Stimulated activated CD8-positive, alpha-beta memory T cell treated with anti-CD3 and anti-CD28 coated beads, Interleukin-15, amount 100 ng/mL, for 4 hours (primary cell): Measurements from ENCODE around the gene KCNH1.
"Not testable (repeated sequence)": the region's sequence is repeated elsewhere in the genome, so short reads cannot be mapped to it uniquely, and the experiment has no call there.

Experiments
- DNase-seq, 2 donors: peaks; one replicate each; pipeline ENCODE4 v3.0.0-alpha.2; 2020; ENCODE audit warnings: low read depth in 2 of 2

The KCNH1 gene

DNA sequence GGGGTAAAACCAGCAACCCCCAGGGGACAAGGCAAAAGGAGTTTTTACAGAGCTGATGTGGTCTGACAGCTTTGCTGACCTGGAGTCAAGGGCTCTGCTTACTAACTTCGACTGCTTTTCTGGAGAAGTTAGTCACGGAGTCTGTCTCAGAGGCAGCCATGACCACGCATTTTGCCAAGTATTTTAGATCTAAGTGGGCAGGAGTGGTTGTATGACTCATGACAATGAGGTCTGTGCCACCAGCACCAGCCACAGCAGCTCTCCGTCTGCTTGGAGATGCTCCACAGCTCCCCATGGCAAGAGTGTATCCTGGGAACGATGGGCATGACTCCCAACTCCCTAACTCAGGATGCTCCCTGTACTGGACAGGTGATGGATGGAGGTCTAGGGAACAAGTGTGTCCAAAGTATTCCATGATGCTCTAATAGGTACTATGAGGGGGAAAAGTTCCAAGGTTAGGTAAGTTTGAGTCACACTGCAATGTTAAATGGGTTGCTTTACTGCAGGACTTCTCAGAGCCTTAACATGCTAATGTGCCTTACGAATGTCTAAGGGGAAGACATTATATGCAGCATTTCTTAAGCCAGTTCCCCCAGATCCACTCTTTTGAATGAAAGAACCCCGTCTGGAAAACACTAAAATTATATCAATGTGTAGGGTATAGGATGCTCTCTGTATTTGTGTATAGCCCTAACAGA lies 446.2 kb downstream of the KCNH1 start:
- DNase-seq = no peak

DNA sequence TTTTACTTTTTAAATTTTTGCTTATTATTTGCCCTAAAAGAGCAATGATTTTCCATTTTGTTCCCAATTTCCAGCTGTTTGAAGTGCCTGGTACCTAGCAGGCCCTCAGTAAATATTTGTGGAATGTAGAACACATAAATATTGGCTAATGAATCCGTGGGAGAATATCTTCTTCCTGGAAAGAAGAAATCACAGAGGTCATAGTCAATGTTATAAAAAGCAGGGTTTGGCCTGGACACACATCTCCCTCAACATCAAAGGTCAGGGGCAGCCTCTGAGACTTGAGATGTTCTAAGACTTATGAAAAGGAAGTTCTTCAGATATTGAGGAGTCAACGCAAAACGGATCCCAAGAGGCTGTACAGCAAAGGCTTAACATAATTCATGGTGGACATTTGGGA lies 447.1 kb downstream of the KCNH1 start:
- no peak for DNase-seq

DNA sequence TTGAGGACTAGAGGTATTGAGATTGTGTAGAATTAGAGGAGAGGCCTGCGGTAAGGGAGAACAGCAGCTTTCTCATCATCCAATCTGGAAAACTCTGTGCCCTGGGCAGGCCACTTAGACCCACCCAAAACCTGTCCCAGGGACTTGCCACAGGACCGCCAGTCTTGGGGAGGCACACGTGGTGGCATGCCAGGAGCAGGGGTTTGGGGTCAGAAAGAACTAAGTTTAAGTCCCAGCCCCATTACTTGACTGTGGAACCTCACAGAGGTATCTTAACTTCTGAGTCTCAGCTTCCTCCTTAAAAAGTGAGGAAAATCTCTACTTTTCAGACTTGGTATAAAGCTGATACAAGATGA lies 448.7 kb downstream of the KCNH1 start:
- DNase-seq = no peak

DNA sequence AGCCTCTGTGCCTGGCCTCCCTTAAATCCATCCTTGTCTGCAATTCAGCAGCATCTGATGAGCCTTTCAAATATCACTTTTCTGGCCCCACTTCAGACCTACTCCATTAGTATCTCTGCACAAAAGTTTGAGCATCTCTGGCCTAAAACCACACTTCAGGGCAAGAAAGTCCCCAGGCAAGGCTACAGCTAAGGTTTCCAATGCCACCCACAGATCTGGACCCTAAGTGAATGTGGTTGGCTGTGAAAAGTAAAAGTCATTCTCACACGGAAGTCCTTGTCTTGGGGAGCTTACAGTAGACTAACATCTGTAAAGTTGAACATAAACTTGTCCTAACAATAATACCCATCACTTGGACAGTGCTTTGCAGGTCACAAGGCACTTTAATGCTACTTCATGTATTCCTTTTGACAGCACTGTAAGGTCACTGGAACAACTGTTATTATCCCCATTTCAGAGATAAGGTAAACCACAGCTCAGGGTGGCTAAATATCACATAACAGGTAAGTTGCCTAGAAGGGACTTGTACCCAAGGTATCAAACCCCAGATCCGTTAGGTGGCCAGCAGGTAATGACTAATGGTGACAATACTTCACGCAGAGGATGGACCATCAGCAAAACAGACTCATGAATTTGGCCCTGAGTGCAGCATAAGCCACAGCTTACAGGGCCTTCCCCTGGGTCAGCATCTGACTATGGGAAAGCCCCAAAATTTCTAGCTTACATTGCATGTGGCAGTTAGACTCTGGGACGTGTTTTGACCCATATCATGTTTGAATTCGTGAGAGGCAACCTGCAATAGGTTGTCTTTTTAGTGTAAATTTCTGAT lies 449.3 kb downstream of the KCNH1 start:
- DNase-seq = no peak

DNA sequence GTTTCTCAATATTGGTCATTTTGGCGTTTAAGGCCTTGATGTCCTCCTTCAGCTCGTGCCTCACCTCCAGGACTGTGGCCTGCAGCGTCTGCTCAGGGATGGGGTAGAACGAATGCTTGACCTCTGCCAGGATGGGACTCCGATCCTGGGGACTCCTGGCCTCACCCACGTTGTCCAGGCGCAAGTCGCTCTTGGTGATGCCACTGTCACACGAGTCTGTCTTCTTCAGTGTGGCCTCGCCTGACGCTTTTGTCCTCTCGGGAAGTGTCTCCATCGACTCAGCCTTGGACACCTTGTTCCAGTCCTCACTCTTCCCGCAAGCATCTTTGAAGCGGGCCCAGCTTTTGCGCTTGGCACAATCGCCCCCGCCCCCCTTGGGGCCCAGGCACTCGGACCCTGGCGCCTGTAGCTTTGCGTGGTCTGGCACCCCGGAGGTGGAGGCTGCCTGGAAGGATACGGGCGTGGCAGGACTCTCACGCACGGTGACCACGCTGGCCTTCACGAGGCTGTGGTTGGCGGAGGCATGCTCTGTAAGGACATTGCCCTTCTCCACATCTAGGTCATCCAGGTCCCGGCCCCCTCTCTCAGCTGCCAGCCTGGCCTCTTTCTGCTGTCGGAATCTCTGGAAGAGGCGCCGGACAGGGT lies 450.4 kb downstream of the KCNH1 start:
- DNase-seq = no peak

DNA sequence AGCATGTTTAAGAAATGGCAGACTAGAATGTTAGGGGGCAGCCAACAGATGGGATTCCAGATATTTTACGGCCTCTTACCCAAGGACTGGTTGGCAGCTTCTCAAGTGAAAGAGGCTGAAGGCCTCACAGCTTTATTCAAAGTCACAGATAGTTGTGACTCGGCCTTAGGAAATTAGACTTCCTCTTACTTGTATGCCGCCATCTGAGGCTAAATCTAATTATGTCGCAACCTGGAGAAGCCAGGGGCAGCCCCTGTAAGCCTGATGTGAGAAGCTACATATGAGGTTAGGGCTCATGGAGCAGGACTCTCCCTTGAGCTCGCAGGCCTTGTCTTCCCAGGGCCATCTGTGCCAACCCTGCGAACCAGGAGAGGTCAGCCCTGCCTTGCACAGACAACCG lies 452.8 kb downstream of the KCNH1 start:
- no peak for DNase-seq

DNA sequence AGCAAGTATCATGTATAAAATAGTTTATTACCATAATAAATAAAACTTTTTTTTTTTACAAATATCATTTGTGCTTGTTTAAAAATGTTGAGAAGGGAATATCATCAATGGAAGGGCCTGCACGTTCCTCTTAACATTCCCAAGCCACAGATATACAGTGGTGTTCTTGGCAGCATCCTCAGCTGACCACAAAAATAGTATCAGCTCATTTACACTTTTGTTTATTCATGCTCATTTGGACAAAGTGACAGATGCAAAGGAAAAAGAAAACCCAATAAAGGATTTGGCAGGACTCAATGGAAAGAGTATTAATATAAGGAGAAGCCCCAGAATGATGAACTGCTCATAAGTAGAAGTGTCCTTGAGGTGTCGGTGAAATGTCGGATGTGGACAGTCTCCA lies 455.6 kb downstream of the KCNH1 start:
- no peak for DNase-seq

DNA sequence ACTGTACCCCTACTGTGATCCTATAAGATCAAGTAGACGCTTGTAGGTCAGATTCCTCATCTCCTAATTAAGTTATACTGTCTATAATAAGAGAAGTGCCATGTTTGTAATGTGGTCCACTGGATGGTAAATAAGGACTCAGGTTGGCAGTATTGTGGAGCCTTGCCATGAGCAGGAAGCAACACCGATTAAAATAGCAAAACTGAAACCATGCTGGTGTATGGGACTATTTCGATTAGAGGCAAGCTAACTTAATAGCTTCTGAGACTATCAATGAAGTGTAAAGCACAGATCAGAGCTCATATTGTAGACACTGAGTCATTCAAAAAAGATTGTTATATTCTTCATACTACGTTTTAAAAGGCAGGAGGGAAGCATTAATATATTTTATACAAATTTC lies 456.4 kb downstream of the KCNH1 start:
- no peak for DNase-seq

DNA sequence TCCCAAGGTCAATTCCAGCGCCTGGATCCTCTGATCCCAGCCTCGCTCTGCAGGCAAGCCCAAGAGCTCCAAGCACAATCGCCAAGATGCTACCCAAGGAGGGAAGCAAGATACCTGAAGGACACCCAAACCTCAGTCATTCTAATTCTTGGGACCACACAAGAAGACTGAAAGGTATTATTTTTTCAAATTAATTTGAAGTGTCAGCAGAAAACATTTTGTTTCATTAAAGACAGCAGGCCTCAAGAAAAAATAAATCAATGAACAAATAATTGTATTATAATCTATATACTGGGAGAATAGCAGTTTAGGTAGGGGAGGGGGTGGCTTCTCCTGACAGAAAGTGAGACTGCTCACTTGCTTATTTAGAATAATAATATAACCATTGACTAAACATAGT lies 457.4 kb downstream of the KCNH1 start:
- no peak for DNase-seq

DNA sequence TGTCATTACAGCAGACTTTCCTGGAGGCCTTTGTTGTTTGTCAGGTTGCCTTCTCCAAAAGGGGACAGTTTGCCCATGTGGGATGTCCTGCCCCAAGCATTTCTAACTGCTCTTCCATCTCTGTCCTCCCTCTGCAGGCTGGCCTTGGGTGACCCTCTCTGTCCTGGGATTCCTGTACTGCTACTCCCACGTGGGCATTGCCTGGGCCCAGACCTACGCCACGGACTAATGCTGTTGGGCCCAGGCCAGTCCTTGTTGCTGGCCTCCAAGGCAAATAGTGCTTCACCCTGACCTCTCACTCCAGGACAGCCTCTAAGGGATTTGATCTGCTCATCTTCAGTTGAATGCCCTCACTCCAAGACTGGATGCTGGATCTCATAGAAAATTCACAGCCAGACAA lies 459.8 kb downstream of the KCNH1 start:
- DNase-seq = no peak

DNA sequence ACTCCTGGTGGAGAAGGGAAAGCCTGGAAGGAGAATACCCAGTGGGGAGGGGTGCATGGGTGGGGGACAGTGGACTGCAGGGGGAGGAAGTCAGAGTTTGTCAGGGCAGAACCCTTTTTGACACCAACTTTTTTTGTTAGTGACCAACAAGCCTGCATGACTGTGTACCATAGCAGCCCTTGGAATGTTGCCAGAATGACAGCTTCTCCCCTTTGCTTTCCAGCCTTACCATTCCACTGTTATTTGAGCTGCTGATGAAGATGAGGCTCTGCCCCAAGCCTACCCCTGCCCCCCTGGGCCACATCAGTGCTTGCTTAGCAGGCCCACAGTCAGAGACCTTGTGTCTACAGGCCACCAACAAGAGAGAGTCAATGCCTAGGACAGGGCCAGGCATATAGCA lies 464.0 kb downstream of the KCNH1 start:
- DNase-seq = no peak

DNA sequence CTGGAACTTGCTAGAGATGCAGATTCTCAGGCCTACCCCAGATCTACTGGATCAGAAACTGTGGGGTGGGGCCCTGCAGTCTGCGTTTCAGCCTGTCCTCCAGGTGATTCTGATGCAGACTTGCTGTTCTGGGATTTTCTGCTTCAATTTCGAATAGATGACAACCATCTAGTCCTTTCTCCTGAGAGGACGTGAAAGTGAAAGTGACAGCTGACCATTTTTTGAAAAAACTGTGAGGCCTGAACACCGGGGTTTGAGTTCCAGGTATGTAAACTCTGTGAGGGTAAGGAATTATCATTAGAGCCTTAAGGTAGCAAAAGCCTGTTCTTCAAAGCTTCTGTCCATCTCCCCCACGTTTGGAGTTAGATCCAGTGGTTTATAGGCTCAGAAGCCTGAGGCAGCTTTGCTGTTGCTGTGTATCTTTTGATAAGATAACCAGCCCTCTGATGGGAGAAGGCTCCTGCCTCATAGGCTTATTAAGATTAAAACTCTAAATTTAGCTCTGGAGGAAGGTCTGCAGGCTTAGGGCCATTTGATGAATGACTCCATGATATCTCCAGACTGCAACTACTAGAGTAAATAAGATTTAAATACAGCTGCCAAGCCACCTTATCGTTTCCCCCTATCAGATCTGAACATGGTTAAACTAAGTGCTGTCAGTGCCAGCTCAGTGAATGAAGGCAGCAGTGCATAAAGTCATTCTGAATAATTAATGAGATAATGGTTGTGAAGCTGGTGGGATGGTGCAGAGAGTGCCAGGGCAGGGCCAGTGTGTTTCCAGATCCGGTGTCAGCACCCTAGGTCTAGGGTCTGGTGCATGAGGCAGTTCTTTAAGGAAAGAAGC lies 470.0 kb downstream of the KCNH1 start:
- DNase-seq = no peak

DNA sequence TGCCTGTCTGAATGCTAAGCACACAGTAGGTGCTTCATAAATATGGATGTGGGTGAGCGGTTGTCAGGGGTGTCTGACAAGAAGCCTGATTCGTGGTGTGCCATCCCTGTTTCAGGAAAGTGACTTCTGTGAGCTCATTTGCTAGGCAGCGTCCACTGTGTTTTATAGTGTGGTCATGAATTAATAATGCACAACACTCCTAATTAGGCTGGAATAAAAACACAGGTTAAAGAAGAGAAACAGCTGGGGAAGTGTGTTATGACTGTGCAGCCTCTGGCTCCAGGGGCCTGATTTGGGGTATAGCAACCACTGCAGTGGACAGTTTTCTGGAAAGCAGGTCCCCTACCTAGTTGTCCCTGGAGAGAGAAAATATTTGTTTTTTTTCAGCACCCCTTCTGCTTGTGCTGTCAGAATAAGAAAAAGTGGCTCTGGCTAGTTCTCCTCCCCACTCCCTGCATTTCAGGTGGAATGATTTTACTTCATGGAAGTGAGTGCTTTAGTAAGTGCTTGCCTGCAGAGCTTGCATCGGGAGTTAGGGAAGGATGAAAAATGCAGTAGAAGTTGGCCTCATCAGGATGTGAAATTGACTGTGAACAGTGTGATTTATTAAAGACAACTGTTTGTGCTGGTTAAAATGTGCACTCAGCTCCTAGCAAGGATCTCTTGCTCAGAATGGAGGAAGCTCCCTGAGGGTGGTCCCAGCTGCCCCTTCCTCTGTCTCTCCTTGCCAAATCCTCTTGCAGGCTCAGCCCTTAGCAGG lies 471.5 kb downstream of the KCNH1 start:
- DNase-seq = no peak

DNA sequence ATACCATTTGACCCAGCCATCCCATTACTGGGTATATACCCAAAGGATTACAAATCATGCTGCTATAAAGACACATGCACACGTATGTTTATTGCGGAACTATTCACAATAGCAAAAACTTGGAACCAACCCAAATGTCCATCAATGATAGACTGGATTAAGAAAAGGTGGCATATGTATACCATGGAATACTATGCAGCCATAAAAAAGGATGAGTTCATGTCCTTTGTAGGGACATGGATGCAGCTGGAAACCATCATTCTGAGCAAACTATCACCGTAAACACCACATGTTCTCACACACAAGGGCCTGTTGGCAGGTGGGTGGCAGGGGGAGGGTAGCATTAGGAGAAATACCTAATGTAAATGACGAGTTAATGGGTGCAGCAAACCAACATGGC lies 472.4 kb downstream of the KCNH1 start:
- DNase-seq = not testable (repeated sequence)

DNA sequence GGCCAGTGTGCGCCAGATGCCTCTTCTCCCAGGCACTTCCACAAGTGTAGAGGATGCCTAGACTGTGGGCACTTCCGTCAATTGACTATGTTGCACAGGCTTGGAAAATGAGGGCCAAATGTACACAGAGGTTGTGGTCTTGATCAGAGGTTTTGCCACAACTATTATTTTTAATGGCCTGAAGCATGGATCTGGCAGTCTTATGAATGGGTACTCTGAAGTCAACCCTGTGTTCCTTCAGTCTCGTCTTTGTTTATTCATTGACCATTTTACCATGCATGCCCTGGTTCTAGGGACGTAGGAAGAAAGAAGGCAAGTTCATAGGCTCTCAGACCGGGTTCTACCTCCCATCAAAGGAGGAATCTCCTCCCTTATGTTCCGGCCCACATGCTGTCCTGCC lies 476.1 kb downstream of the KCNH1 start:
- DNase-seq = no peak

DNA sequence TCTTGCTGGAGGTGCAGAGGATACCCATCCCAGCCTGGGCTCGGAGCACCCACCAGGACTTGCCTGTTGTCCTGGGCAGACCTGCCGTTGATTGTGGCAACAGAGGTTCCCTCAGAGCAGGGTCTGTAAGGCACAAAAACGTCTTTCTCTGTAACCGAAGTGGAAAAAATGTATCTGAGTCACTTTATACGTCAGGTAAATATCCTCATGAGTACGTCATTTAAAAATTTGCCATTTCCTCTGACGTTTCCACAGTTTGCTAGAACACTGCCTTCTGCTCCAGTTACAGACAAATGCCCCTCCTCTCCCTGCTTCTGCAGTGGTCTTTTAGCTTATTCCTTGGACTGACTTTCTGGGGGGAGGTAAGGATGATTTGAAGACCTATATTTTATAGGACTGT lies 478.4 kb downstream of the KCNH1 start:
- DNase-seq = no peak

DNA sequence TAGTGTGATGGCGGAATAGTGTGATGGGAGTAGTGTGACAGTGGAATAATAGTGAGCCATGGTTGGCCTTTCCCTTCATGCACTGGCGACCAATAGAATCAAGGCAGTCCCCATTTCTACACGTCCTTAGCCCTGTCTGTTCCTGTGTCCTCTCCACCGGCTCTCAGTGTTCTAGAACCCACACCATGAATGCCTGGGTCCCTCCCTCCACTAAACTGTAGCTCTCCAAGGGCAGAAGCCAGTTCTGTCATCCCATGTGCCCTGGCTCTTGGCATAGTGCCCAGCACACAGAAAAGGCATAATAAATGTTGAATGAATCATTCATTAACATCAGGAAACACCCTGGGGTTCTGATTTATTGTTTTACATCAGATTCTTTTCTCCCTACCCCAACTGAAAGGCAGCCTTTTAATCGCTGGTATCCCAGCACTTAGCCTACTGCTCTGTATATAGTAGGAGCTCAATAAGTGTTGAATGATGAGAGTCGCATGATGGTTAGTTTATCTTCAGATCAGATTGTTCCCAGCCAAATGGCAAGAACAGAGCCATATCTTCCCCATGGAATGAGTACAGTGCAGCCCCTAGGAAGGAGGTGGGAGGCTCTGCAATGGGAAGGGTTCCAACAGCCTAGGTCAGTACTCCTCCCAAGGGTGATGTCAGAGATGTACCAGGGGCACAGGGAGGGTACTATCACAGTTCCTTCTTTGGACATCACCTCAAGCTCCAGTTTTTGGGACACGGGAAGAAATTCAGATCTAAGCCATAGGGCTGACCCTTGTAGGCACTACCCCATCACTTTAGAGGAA lies 479.6 kb downstream of the KCNH1 start:
- DNase-seq = no peak

DNA sequence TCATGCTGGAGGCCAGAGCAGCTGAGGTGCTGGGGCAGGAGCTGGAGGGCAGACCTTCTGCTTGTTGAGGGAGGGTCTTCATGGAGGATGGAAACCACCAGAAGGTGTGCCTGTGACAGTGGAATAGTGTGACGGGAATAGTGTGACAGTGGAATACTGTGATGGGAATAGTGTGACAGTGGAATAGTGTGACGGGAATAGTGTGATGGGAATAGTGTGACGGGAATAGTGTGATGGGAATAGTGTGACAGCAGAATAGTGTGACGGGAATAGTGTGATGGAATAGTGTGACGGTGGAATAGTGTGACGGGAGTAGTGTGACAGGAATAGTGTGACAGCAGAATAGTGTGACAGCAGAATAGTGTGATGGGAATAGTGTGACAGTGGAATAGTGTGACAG lies 480.2 kb downstream of the KCNH1 start:
- no peak for DNase-seq

DNA sequence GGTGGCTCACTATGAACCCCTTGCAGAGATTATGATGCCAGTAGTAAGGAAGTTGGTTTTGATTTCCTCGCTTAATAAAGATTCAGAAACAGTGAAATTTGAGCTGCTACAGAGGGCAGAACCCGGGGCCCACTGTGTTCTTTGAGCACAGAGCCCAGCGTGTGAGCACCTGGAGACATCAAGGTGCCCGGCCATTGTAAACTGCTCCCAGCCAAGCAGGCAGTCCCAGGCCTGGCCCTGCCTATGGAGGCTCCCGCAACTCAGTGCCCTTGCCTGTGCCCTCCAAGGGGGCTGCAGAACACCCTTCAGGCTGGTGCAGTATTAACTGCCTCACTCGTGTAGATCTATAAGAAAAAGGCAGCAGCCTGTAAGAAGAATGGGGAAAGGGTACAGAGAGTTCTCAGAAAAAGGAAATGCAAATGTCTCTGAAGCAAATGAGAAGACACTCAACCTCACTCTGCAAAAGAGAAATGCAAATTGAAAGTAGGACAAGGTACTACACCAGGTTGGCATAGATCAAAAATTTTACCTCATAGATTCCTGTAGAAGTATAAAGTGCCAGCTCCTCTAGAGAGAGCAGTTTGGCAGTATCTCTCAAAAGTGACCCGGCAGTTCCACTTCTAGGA lies 481.5 kb downstream of the KCNH1 start:
- no peak for DNase-seq

DNA sequence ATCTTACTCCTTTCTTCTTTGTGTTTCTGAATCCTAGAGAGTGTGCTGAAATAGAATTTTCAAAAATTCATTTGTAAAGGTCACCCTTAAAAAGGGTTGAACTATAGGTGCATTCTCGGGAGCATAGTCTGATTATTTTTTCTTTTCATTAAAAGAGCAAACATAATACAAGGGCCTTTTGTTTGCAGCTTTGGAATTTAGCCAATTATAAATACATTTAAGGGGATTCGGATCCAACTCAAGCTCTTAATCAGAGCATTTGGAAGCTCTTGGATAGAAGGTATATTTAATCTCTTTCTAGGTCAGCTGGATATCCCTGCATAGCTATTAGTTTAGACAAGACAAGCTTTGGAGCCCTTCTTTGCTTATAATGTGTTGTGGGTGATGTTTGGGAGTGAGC lies 483.5 kb downstream of the KCNH1 start:
- DNase-seq = no peak
